Common myeloid progenitor, CD34-positive (primary cell): ENCODE data around the gene GSG1L.

Source experiments
- CTCF ChIA-PET: fragments of 350-600 bp; sonication (Branson Sonifier 250); formaldehyde crosslinking; loops from one replicate; lab custom pipeline; 2021; ENCODE audit warnings: antibody characterized with exemption; lab: Charles Lee
- POLR2A ChIA-PET: fragments of 350-600 bp; sonication (Branson Sonifier 250); formaldehyde crosslinking; loops from one replicate; lab custom pipeline; 2021; ENCODE audit warnings: antibody characterized with exemption; lab: Charles Lee
- DNase-seq, 3 donors: peaks; one replicate each; pipeline versions ENCODE4 v3.0.0 to v3.0.0-alpha.2; 2013
- H3K27ac ChIP-seq, 2 experiments: 1 replicate in 1 of 2; 2 replicates in 1 of 2; pipeline ENCODE4 v1.7.0; 2013; ENCODE audit warnings: inconsistent platforms in 2 of 2, low read length in 2 of 2, mild to moderate bottlenecking in 2 of 2, low read depth in 1 of 2, moderate library complexity in 1 of 2; ENCODE audit not compliant: severe bottlenecking in 2 of 2, insufficient read depth in 1 of 2, poor library complexity in 1 of 2
- H3K27me3 ChIP-seq, 5 experiments: replicated peaks in 2 of 5; 1 replicate in 3 of 5; 2 replicates in 2 of 5; pipeline versions ENCODE4 v1.6.1 to v1.7.0; 2013; ENCODE audit warnings: low read length in 4 of 5, mild to moderate bottlenecking in 2 of 5, moderate library complexity in 2 of 5, inconsistent platforms in 1 of 5; ENCODE audit not compliant: insufficient read depth in 5 of 5, control insufficient read depth in 4 of 5
- H3K36me3 ChIP-seq, 4 experiments: 1 replicate in 2 of 4; 2 replicates in 2 of 4; pipeline versions ENCODE4 v1.6.1 to v1.7.0; 2013; ENCODE audit warnings: low read length in 3 of 4, control low read depth in 1 of 4, mild to moderate bottlenecking in 1 of 4; ENCODE audit not compliant: control insufficient read depth in 4 of 4, insufficient read depth in 4 of 4
- H3K4me1 ChIP-seq, 4 experiments: 1 replicate in 3 of 4; 2 replicates in 1 of 4; pipeline versions ENCODE4 v1.6.1 to v1.7.1; 2013; ENCODE audit warnings: low read length in 3 of 4, mild to moderate bottlenecking in 3 of 4, control low read depth in 1 of 4, inconsistent platforms in 1 of 4, moderate library complexity in 1 of 4; ENCODE audit not compliant: control insufficient read depth in 4 of 4, insufficient read depth in 4 of 4; ENCODE audit errors: control extremely low read depth in 1 of 4
- H3K4me3 ChIP-seq, 7 experiments: 1 replicate in 4 of 7; 2 replicates in 3 of 7; pipeline versions ENCODE4 v1.5.1 to v1.7.0; 2013; ENCODE audit warnings: mild to moderate bottlenecking in 7 of 7, low read length in 6 of 7, moderate library complexity in 6 of 7, inconsistent platforms in 2 of 7, low read depth in 2 of 7, control low read depth in 1 of 7; ENCODE audit not compliant: insufficient read depth in 4 of 7, control insufficient read depth in 1 of 7; ENCODE audit errors: extremely low read depth in 1 of 7
- H3K9me3 ChIP-seq, 5 experiments: 1 replicate in 4 of 5; 2 replicates in 1 of 5; pipeline versions ENCODE4 v1.6.1 to v1.7.1; 2013; ENCODE audit warnings: low read length in 4 of 5, mild to moderate bottlenecking in 2 of 5, inconsistent platforms in 1 of 5, low read depth in 1 of 5, moderate library complexity in 1 of 5; ENCODE audit not compliant: control insufficient read depth in 4 of 5, insufficient read depth in 2 of 5; ENCODE audit errors: control extremely low read depth in 1 of 5
- WGBS: methylation state at CpG from one replicate; pipeline ENCODE4 v1.1.5; 2013; ENCODE audit not compliant: insufficient coverage; 5-methylcytosine and 5-hydroxymethylcytosine counted together

GSG1L gene

DNA sequence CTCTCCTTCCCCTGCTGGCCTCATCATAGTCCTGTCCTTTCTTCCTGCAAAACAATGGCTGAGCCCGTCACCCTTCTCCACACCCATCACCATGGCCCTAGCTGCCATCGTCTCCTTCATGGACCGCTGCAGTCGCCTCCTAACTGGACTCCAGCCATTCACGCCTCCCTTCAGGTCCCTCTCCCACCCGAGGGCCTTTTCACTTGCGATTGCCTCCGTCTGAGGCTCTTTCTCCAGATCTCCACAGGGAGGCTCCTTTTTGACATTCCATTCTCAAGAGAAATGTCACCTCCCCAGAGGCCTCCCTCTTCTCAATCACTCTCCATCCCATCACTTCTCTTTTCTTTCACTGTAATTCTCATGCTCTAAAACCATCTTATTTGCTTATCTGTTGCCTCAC lies 23.5 kb downstream of the GSG1L start:
- CTCF ChIA-PET, result no interaction called here
- WGBS, result 88% methylated on average over 8 of the region's 8 CpGs
- H3K4me1 ChIP-seq, result peaks cover 0 to 6% (median 0%) of the 10 kb centered on the region in 4 experiments
- no peak overlapping the region for H3K4me3 ChIP-seq
- POLR2A ChIA-PET, result interaction anchor here (0.6 kb wide), 1 partner anchor 395 kb away, joined by 3 read pairs; no protein-coding TSS in a partner anchor
- no peaks in the 10 kb centered on the region for H3K36me3 ChIP-seq
- DNase-seq, result no peak
- no peaks in the 10 kb centered on the region for H3K27me3 ChIP-seq
- H3K27ac ChIP-seq, result no peak overlapping the region
- no peaks in the 10 kb centered on the region for H3K9me3 ChIP-seq

DNA sequence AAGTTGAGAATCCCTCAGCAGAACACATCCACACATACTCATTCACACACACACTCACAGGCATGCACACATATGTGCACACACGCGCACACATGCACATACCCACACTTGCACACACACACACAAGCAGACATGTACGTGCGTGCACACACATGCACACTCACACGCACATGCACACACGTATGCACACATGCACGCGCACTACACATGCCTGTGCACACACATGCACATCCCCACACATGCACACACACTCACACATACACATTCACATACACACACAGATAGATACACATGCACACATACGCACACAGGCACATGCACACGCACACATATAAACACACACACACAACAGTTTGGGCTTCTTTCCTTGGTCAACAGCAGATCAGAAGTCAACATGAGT lies 24.0 kb downstream of the GSG1L start:
- Histone ChIP-seq H3K27me3 (no peaks in the 10 kb centered on the region), H3K27ac (no peak overlapping the region), H3K4me1 (peaks cover 0 to 6% (median 0%) of the 10 kb centered on the region in 4 experiments), H3K4me3 (no peak overlapping the region), H3K9me3 (no peaks in the 10 kb centered on the region), H3K36me3 (no peaks in the 10 kb centered on the region)
- 95% methylated on average over 2 of the region's 10 CpGs for WGBS
- DNase-seq, result no peak
- ChIA-PET POLR2A (no interaction called here), CTCF (no interaction called here)

DNA sequence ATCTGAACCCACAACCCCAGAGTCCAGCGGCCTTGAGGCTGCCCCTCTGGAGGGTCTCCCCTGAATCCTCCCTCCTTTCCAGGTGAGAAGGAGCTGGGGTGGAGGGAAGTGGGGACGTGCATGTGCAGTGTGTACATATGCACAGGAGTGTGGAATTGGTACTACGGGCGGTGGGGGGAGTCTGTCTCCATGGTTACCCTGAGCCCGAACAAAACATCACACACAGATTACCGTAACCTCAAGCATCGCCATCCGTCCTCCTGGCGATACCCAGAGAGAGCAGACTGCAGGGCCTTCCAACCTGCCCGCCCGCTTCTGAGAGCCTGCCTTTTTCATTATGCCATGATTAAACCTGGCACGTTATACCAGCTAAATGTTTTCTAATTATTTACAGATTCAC lies 25.1 kb downstream of the GSG1L start:
- H3K36me3 ChIP-seq, result no peaks in the 10 kb centered on the region
- DNase-seq, result peak in 2 of 3 donors; percentile 22 to 24
- no peaks in the 10 kb centered on the region for H3K9me3 ChIP-seq
- ChIA-PET CTCF (no interaction called here), POLR2A (no interaction called here)
- 97% methylated on average over 11 of the region's 12 CpGs for WGBS
- H3K27ac ChIP-seq, result no peak overlapping the region
- H3K27me3 ChIP-seq, result no peaks in the 10 kb centered on the region
- no peak overlapping the region for H3K4me3 ChIP-seq
- H3K4me1 ChIP-seq, result peaks cover 0 to 6% (median 0%) of the 10 kb centered on the region in 4 experiments

DNA sequence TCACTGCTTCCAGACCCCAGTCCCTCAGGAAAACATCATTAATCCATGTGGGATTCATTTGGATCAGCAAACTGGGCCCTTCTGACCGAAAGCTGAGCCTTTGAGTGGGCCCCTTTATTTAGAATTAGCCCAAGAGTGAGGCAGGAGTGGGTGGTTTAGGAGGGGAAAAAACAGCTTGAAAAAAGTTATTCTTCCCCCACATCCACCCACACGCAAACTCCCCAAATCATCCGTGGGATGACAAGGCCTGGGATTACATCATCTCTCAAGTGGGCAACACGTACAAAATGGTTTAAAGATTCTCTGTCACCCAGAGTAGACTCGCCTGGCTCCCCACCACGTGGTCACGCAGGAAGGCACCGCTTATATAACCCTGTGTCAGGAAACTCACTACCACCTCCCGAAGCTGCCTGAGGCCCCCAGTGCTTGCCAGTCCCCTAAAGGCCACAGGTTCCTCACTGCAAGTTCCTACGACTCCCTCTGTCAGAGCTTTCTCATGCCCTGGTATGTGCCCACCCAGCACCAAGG lies 27.6 kb downstream of the GSG1L start:
- POLR2A ChIA-PET, result no interaction called here
- Histone ChIP-seq H3K27ac (no peak overlapping the region), H3K36me3 (no peaks in the 10 kb centered on the region), H3K27me3 (no peaks in the 10 kb centered on the region), H3K4me3 (no peak overlapping the region), H3K9me3 (no peaks in the 10 kb centered on the region), H3K4me1 (peaks cover 0 to 6% (median 0%) of the 10 kb centered on the region in 4 experiments)
- 10% methylated on average over 8 of the region's 10 CpGs for WGBS
- DNase-seq, result peak in 2 of 3 donors; percentile 4 to 8
- CTCF ChIA-PET, result no interaction called here

DNA sequence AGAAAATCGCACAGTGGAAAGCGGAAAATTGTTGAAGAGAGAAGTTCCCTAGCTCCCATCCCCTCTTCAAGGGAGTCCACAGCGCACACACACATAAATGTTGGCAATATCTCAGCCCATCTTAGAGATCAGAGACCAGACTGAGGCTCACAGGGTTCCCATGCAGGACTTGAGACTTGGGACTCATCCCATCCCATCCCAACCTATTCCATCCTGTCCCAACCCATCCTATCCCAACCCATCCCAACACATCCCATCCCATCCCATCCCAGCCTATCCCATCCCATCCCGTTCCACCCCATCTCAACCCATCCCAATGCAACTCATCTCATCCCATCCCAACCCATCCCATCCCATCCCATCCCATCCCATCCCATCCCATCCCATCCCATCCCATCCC lies 29.6 kb downstream of the GSG1L start:
- Histone ChIP-seq H3K27ac (no peak overlapping the region), H3K9me3 (no peaks in the 10 kb centered on the region), H3K36me3 (no peaks in the 10 kb centered on the region), H3K4me3 (no peak overlapping the region), H3K4me1 (peaks cover 0 to 6% (median 0%) of the 10 kb centered on the region in 4 experiments), H3K27me3 (no peaks in the 10 kb centered on the region)
- peak in 1 of 3 donors; percentile 4 for DNase-seq
- 95% methylated on average over 4 of the region's 4 CpGs for WGBS
- ChIA-PET POLR2A (no interaction called here), CTCF (no interaction called here)

DNA sequence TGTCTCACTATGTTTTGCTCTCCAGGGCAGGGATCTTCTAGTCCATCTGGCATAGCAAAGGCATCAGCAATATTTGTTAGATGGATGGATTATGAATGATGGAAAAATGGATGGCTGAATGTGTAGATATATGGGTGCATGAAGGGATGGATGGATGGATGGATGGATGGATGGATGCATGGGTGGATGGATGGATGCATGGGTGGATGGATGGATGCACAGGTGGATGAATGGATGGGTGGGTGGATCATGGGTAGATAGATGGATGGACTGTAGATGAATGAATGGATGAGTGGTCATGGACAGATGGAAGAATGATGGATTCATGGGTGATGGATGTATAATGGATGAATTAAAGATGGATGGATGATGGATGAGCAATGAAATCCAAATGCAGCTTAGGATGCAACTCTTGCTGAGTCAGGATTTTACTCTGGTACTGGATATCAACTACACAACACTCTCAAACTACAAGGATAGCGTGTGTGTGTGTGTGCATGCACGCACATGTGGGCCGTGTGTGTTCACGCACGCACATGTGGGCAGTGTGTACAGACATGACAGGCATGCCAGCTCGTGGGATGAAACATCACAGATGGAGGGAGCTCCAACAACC lies 34.0 kb downstream of the GSG1L start:
- WGBS, result 90% methylated on average over 6 of the region's 6 CpGs
- H3K4me1 ChIP-seq, result no peaks in the 10 kb centered on the region
- POLR2A ChIA-PET, result no interaction called here
- H3K9me3 ChIP-seq, result peaks cover 0 to 2% (median 0%) of the 10 kb centered on the region in 5 experiments
- DNase-seq, result no peak
- H3K36me3 ChIP-seq, result no peaks in the 10 kb centered on the region
- CTCF ChIA-PET, result no interaction called here
- H3K27me3 ChIP-seq, result no peaks in the 10 kb centered on the region
- H3K27ac ChIP-seq, result no peak overlapping the region
- no peak overlapping the region for H3K4me3 ChIP-seq

DNA sequence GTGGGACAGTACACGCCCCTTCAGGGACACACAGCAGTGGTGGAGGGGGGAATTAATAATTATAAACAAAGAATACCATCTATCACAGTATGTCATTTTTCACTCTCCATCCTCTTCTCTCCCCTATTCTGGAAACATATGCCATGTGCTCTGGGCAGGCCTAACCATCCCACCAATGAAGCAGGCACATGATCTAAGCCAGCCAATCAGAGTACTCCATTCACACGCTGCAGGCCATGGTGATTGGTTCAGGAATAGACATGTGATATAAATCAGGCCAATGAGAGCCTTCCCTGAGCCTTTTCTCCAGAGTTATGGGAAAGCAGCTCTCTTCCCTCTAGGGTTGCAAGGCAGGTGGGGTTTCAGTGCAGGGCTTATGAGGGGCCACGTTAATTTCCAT lies 36.5 kb downstream of the GSG1L start:
- Histone ChIP-seq H3K27me3 (no peaks in the 10 kb centered on the region), H3K9me3 (peaks cover 0 to 2% (median 0%) of the 10 kb centered on the region in 5 experiments), H3K27ac (no peak overlapping the region), H3K4me3 (no peak overlapping the region), H3K36me3 (no peaks in the 10 kb centered on the region), H3K4me1 (no peaks in the 10 kb centered on the region)
- ChIA-PET POLR2A (no interaction called here), CTCF (no interaction called here)
- no peak for DNase-seq
- WGBS, result 100% methylated on average over 2 of the region's 3 CpGs
